GM23338 (cell line): Measurements from ENCODE around the gene UHMK1. TPM values are rescaled to one million over a fixed set of nuclear protein-coding genes. Genes with fewer than 3 reads are reported as not detected.
A peak's percentile ranks its signal among the peaks of the same experiment; 100 is the strongest.

Experiments used
- ATAC-seq: fragments of 200-7000 bp; cut with Tn5 transposase; 3 replicates; pipeline ENCODE4 v1.9.1; 2020
- DNase-seq: peaks from one replicate; pipeline ENCODE4 v3.0.0-alpha.2; 2015; ENCODE audit warnings: low spot score
- H2AFZ ChIP-seq: fragments of 200-600 bp; sonication (generic); 2 replicates; pipeline ENCODE4 v1.8.0; 2016; ENCODE audit warnings: antibody characterized with exemption, mild to moderate bottlenecking, moderate library complexity
- H3F3A ChIP-seq: fragments of 200-600 bp; sonication (generic); replicated peaks from 2 replicates; pipeline ENCODE4 v1.8.0; 2017; ENCODE audit warnings: antibody characterized with exemption, mixed run types, low read depth
- H3K27ac ChIP-seq: fragments of 200-600 bp; sonication (generic); 2 replicates; pipeline ENCODE4 v1.6.1; 2016; ENCODE audit warnings: low read depth
- H3K27me3 ChIP-seq: fragments of 200-600 bp; sonication (generic); 2 replicates; pipeline ENCODE4 v1.8.0; 2016; ENCODE audit warnings: mild to moderate bottlenecking, mixed run types, moderate library complexity; ENCODE audit not compliant: insufficient read depth
- H3K36me3 ChIP-seq: fragments of 200-600 bp; sonication (generic); 2 replicates; pipeline ENCODE4 v1.8.0; 2016; ENCODE audit warnings: mild to moderate bottlenecking; ENCODE audit not compliant: insufficient read depth
- H3K4me1 ChIP-seq: fragments of 200-600 bp; sonication (generic); 2 replicates; pipeline ENCODE4 v1.8.0; 2016; ENCODE audit warnings: mild to moderate bottlenecking, moderate library complexity; ENCODE audit not compliant: insufficient read depth
- H3K4me2 ChIP-seq: fragments of 200-600 bp; sonication (generic); 2 replicates; pipeline ENCODE4 v1.7.1; 2017; ENCODE audit warnings: mixed run types
- H3K4me3 ChIP-seq: fragments of 200-600 bp; sonication (generic); 2 replicates; pipeline ENCODE4 v1.6.1; 2016; ENCODE audit warnings: mixed run types
- H3K79me2 ChIP-seq: fragments of 200-600 bp; sonication (generic); replicated peaks from 2 replicates; pipeline ENCODE4 v1.8.0; 2017; ENCODE audit warnings: mild to moderate bottlenecking; ENCODE audit not compliant: insufficient read depth
- H3K9me2 ChIP-seq: fragments of 200-600 bp; sonication (generic); 2 replicates; pipeline ENCODE4 v1.8.0; 2017; ENCODE audit not compliant: insufficient read depth
- H4K20me1 ChIP-seq: fragments of 200-600 bp; sonication (generic); replicated peaks from 2 replicates; pipeline ENCODE4 v1.8.0; 2017; ENCODE audit warnings: mild to moderate bottlenecking; ENCODE audit not compliant: insufficient read depth
- H3K27ac Mint-ChIP-seq: 2 replicates; pipeline ENCODE4 v1.8.0; 2020; ENCODE audit warnings: inconsistent platforms, mild to moderate bottlenecking, moderate library complexity, mixed read lengths
- H3K27me3 Mint-ChIP-seq: 3 replicates; pipeline ENCODE4 v1.8.0; 2022; ENCODE audit warnings: low read depth, mild to moderate bottlenecking, moderate library complexity, mixed read lengths, inconsistent platforms; ENCODE audit not compliant: insufficient read depth, poor library complexity
- H3K36me3 Mint-ChIP-seq: 3 replicates; pipeline ENCODE4 v1.8.0; 2021; ENCODE audit warnings: low read depth, mild to moderate bottlenecking, inconsistent platforms, moderate library complexity, mixed read lengths
- H3K4me1 Mint-ChIP-seq: 3 replicates; pipeline ENCODE4 v1.8.0; 2020; ENCODE audit warnings: mild to moderate bottlenecking, inconsistent platforms, mixed read lengths
- H3K4me3 Mint-ChIP-seq: 3 replicates; pipeline ENCODE4 v1.8.0; 2021; ENCODE audit warnings: moderate library complexity, mild to moderate bottlenecking, inconsistent platforms, mixed read lengths
- H3K9me3 Mint-ChIP-seq: 3 replicates; pipeline ENCODE4 v1.8.0; 2020; ENCODE audit warnings: moderate library complexity, mild to moderate bottlenecking, inconsistent platforms, mixed read lengths
- JUNB ChIP-seq: IDR thresholded peaks from one replicate; pipeline ENCODE4 v1.6.1; 2016; ENCODE audit warnings: antibody characterized with exemption; ENCODE audit not compliant: unreplicated experiment
- STAT1 ChIP-seq: IDR thresholded peaks from one replicate; pipeline ENCODE4 v1.6.1; 2016; ENCODE audit warnings: antibody characterized with exemption; ENCODE audit not compliant: unreplicated experiment
- ZNF114 ChIP-seq: fragments of 250-450 bp; sonication (Bioruptor Pico); IDR thresholded peaks from 2 replicates; pipeline ENCODE4 v1.5.0; 2020; ENCODE audit warnings: mild to moderate bottlenecking, moderate library complexity
- polyA plus RNA-seq: library from polyadenylated mRNA; unstranded; fragments of >200 nt; fragmentation: Nextera tagmentation; extraction: Ambion mirVana; gene quantifications from 2 replicates; pipeline ENCODE4 v1.2.1, GENCODE V29; 2016
- total RNA-seq: library from RNA; depleted of rRNA; stranded (reverse); fragments of >200 nt; shearing (Covaris generic); gene quantifications from 2 replicates; pipeline ENCODE4 v1.2.3, GENCODE V29; 2014
- TF ChIP-seq, protein P1 (sequence below), 2 experiments: fragments of 200-600 bp in 1 of 2; sonication (generic) in 1 of 2; conservative IDR thresholded peaks; 2 replicates each; pipeline versions ENCODE4 v1.5.1 to v1.6.1; 2016 to 2017; ENCODE audit warnings: antibody characterized with exemption in 2 of 2, low read depth in 2 of 2, mild to moderate bottlenecking in 2 of 2, moderate library complexity in 1 of 2
- TF ChIP-seq, protein P2 (sequence below): IDR thresholded peaks from one replicate; pipeline ENCODE4 v1.6.1; 2018; ENCODE audit warnings: antibody characterized with exemption; ENCODE audit not compliant: unreplicated experiment

The UHMK1 gene
- total and polyA plus RNA-seq, 2 experiments from 2014 or later: 8.6 to 28.3 TPM

DNA sequence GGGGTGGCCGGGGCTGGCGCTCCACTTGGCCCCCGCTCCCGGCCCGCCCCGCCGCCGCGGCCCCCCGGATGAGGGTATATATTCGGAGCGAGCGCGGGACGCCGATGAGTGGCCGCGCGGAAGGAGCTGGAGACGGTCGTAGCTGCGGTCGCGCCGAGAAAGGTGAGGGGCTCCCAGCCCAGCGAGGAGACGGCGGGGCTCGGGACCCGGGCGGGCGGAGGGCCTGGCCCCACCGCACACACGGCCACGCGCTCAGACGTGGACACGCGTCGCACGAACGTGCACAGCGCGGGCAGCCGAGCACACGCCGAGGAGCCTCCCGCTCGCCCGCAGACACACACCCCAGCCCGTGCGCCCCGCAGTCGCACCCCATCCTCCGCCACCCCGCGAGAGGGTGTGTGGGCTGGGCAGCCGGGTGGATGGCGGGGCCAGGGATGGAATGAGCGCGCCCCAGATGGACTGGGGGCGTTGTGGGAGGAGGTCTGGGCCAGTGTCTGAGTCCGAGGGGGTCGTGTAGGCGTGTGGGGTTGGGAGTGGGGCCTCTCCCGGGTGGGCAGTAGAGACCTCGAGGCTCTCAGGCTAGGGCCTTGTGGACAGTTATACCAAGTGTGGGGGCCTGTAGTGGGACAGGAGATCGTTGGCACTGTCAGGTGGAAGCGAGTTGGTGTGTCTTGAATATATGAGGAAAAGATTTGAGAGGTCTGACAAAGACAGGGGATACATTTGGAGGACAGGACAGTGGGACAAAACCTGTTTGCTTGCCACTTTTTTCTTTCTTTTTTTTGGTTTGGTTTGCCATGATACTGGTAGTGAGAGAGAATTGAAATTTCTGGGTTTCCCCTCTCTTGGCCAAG, 64.2 kb downstream of the UHMK1 start, which contains the start of gene UAP1:
UAP1 (plus strand) TSS at position 107 of the 854 bp plus-strand sequence. CDS start 4,347 bp downstream, outside the sequence.
- peaks cover 2% of the 10 kb centered on the region; the same call in 2 of the 3 replicates for H3K36me3 Mint-ChIP-seq

DNA sequence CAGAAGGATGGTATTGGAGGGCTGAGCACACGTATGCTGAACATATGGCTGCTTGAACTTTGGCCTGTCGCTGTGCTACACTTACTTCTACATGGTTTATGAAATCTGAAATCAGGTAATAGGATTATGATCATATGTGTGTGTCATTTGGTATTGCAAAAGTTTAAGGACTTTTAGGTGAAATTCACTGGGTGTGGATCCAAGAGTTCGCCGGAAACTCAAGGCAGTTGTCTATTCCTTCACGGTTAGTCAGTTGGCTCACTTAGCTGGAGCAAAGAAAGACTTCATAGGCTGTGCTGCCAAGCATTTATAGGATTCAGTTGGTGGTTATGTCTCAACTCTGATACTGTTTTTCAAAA, 64.8 kb downstream of the UHMK1 start:
- Histone ChIP-seq H3K27me3 (peaks cover 8% of the 10 kb centered on the region; the same call in 1 of the 2 replicates), H4K20me1 (peaks cover 13% of the 10 kb centered on the region), H3K4me3 (peak overlapping the region; percentile 80), H3F3A (no peaks in the 10 kb centered on the region), H3K79me2 (peaks cover 46% of the 10 kb centered on the region), H2AFZ (no peak overlapping the region), H3K9me2 (no peaks in the 10 kb centered on the region), H3K4me1 (peaks cover 9% of the 10 kb centered on the region; the same call in 1 of the 2 replicates), H3K27ac (no peak overlapping the region), H3K36me3 (no peaks in the 10 kb centered on the region), H3K4me2 (peak overlapping the region; percentile 92)
- ATAC-seq: no peak
- TF ChIP-seq ZNF114 (CRISPR knock-in tag): no peak
- no peaks in the 10 kb centered on the region for H3K9me3 Mint-ChIP-seq
- H3K36me3 Mint-ChIP-seq: peaks cover 3% of the 10 kb centered on the region; the same call in 2 of the 3 replicates
- peak overlapping the region; percentile 84 for H3K4me3 Mint-ChIP-seq
- H3K27ac Mint-ChIP-seq: no peak overlapping the region
- peaks cover 18% of the 10 kb centered on the region; the same call in 2 of the 3 replicates for H3K4me1 Mint-ChIP-seq
- no peak for DNase-seq
- peaks cover 4% of the 10 kb centered on the region for H3K27me3 Mint-ChIP-seq

More for the DNA sequence above, 64.2 kb downstream of the UHMK1 start, which contains the start of gene UAP1:
- peaks cover 18% of the 10 kb centered on the region; the same call in 2 of the 3 replicates for H3K4me1 Mint-ChIP-seq
- Histone ChIP-seq H2AFZ (peak within 1 kb of the TSS; percentile 96), H3K4me2 (peak within 1 kb of the TSS; percentile 92), H3K9me2 (no peaks in the 10 kb centered on the region), H3K27me3 (peaks cover 8% of the 10 kb centered on the region; the same call in 1 of the 2 replicates), H3K36me3 (no peaks in the 10 kb centered on the region), H3K4me1 (peaks cover 9% of the 10 kb centered on the region; the same call in 1 of the 2 replicates), H4K20me1 (peaks cover 13% of the 10 kb centered on the region), H3K27ac (peak within 1 kb of the TSS; percentile 72), H3K4me3 (peak within 1 kb of the TSS; percentile 80), H3K79me2 (peaks cover 40% of the 10 kb centered on the region), H3F3A (no peaks in the 10 kb centered on the region)
- no peak for TF ChIP-seq STAT1
- TF ChIP-seq, protein P1, sequence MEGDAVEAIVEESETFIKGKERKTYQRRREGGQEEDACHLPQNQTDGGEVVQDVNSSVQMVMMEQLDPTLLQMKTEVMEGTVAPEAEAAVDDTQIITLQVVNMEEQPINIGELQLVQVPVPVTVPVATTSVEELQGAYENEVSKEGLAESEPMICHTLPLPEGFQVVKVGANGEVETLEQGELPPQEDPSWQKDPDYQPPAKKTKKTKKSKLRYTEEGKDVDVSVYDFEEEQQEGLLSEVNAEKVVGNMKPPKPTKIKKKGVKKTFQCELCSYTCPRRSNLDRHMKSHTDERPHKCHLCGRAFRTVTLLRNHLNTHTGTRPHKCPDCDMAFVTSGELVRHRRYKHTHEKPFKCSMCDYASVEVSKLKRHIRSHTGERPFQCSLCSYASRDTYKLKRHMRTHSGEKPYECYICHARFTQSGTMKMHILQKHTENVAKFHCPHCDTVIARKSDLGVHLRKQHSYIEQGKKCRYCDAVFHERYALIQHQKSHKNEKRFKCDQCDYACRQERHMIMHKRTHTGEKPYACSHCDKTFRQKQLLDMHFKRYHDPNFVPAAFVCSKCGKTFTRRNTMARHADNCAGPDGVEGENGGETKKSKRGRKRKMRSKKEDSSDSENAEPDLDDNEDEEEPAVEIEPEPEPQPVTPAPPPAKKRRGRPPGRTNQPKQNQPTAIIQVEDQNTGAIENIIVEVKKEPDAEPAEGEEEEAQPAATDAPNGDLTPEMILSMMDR (conservative IDR thresholded peaks at IDR 0.05; ENCODE audit: low read depth in 2 of 2): no peak
- no peak for TF ChIP-seq JUNB
- H3K4me3 Mint-ChIP-seq: peak within 1 kb of the TSS; percentile 84
- peak; percentile 57 for ATAC-seq
- no peaks in the 10 kb centered on the region for H3K9me3 Mint-ChIP-seq
- H3K27ac Mint-ChIP-seq: peak within 1 kb of the TSS; percentile 96
- peaks cover 4% of the 10 kb centered on the region for H3K27me3 Mint-ChIP-seq
- peak; percentile 3 for DNase-seq

DNA sequence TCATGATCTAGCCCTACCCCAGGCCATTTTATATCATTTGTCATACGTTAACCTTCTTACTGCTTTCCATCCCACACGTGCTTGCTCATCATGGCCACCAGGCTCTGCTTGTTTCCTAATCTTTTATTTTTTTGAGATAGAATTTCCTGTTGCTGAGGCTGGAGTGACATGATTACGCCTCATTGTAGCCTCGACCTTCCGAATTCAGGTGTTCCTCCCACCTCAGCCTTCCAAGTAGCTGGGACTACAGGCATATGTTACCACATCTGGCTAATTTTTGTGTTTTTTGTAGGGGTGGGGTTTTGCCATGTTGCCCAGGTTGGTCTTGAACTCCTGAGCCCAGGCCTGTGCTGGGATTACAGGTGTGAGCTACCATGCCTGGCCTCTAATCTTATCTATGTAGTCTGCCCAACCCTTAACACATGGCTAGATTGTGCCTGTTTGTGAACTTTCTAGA, 67.2 kb downstream of the UHMK1 start:
- H3K4me1 ChIP-seq: peaks cover 9% of the 10 kb centered on the region; the same call in 1 of the 2 replicates
- no peak for TF ChIP-seq ZNF114 (CRISPR knock-in tag)
- TF ChIP-seq, protein P1 (conservative IDR thresholded peaks at IDR 0.05; ENCODE audit: low read depth in 2 of 2): 0 out of 4 replicates have a peak, but pooled peaks of 1 of the 2 experiments have one; percentile 20
- TF ChIP-seq, protein P2, sequence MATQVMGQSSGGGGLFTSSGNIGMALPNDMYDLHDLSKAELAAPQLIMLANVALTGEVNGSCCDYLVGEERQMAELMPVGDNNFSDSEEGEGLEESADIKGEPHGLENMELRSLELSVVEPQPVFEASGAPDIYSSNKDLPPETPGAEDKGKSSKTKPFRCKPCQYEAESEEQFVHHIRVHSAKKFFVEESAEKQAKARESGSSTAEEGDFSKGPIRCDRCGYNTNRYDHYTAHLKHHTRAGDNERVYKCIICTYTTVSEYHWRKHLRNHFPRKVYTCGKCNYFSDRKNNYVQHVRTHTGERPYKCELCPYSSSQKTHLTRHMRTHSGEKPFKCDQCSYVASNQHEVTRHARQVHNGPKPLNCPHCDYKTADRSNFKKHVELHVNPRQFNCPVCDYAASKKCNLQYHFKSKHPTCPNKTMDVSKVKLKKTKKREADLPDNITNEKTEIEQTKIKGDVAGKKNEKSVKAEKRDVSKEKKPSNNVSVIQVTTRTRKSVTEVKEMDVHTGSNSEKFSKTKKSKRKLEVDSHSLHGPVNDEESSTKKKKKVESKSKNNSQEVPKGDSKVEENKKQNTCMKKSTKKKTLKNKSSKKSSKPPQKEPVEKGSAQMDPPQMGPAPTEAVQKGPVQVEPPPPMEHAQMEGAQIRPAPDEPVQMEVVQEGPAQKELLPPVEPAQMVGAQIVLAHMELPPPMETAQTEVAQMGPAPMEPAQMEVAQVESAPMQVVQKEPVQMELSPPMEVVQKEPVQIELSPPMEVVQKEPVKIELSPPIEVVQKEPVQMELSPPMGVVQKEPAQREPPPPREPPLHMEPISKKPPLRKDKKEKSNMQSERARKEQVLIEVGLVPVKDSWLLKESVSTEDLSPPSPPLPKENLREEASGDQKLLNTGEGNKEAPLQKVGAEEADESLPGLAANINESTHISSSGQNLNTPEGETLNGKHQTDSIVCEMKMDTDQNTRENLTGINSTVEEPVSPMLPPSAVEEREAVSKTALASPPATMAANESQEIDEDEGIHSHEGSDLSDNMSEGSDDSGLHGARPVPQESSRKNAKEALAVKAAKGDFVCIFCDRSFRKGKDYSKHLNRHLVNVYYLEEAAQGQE: no peak
- H3K4me2 ChIP-seq: no peak overlapping the region
- peaks cover 13% of the 10 kb centered on the region for H4K20me1 ChIP-seq
- H3K27me3 ChIP-seq: peaks cover 8% of the 10 kb centered on the region; the same call in 1 of the 2 replicates
- no peak overlapping the region for H3K27ac Mint-ChIP-seq
- H3K79me2 ChIP-seq: peaks cover 60% of the 10 kb centered on the region
- no peaks in the 10 kb centered on the region for H3K9me2 ChIP-seq
- H2AFZ ChIP-seq: no peak overlapping the region
- no peaks in the 10 kb centered on the region for H3K36me3 ChIP-seq
- peaks cover 18% of the 10 kb centered on the region; the same call in 2 of the 3 replicates for H3K4me1 Mint-ChIP-seq
- no peak for ATAC-seq
- DNase-seq: no peak
- H3K4me3 Mint-ChIP-seq: no peak overlapping the region
- no peaks in the 10 kb centered on the region for H3K9me3 Mint-ChIP-seq
- H3K27ac ChIP-seq: no peak overlapping the region
- H3K36me3 Mint-ChIP-seq: peaks cover 3% of the 10 kb centered on the region; the same call in 2 of the 3 replicates
- H3K27me3 Mint-ChIP-seq: peaks cover 4% of the 10 kb centered on the region
- H3F3A ChIP-seq: no peaks in the 10 kb centered on the region
- no peak overlapping the region for H3K4me3 ChIP-seq
